ENCODE data around the gene DOCK2. TPM values are rescaled to one million over a fixed set of nuclear protein-coding genes. Genes with fewer than 3 reads are reported as not detected.

The DOCK2 gene
- total RNA-seq, 1 donor from 2014 or later, result 108 TPM

DNA sequence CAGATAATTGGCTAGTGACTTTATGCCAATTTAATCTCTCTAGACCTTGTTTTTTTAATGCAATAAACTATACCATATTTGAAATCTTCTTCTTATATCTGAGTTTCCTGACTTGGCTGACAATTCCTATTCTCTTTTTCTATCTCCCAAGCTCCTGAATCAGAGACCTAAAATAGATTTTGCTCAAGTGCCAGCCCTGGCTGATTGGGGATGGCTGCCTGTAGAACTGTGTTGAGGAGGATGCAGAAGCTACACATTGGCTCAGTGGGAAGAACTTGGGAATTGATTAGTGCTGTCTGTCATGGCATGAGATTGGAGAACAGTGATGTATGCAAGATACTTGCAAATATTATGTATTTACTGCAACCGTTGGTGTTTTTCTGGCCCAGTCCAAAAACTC is 210.4 kb downstream of the DOCK2 start:
- no peaks in the 10 kb centered on the region for H3K36me3 ChIP-seq
- H3K27me3 ChIP-seq (ENCODE audit: low read depth), result no peaks in the 10 kb centered on the region
- ATAC-seq, result no peak
- H3K4me1 ChIP-seq, result no peaks in the 10 kb centered on the region
- no peaks in the 10 kb centered on the region for H3K9me3 ChIP-seq
- no peak overlapping the region for H3K27ac ChIP-seq
- TF ChIP-seq, protein P1, sequence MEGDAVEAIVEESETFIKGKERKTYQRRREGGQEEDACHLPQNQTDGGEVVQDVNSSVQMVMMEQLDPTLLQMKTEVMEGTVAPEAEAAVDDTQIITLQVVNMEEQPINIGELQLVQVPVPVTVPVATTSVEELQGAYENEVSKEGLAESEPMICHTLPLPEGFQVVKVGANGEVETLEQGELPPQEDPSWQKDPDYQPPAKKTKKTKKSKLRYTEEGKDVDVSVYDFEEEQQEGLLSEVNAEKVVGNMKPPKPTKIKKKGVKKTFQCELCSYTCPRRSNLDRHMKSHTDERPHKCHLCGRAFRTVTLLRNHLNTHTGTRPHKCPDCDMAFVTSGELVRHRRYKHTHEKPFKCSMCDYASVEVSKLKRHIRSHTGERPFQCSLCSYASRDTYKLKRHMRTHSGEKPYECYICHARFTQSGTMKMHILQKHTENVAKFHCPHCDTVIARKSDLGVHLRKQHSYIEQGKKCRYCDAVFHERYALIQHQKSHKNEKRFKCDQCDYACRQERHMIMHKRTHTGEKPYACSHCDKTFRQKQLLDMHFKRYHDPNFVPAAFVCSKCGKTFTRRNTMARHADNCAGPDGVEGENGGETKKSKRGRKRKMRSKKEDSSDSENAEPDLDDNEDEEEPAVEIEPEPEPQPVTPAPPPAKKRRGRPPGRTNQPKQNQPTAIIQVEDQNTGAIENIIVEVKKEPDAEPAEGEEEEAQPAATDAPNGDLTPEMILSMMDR (IDR thresholded peaks at IDR 0.05), result no peak
- DNase-seq, result no peak
- no peak overlapping the region for H3K4me3 ChIP-seq
- intact Hi-C loops (cut with DNase I), result no loop called here

DNA sequence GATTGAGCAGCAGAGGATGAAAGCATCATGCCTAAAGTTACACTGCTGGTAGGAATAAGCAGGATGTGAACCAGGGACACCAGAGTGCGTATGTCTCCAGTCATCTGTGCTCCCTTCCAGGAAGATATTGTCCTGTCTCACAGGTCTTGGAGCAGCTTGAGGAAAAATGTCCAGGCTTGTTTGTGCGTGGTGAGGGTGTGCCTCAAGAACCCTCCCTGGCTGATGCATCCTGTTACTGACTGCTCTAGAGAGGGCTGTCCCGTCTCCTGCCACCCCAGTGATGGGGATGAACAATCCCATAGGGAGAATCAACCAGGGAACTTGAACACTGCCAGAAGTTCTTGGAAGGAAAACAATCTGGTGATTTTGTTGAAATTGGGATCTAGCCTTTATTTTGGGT is 211.2 kb downstream of the DOCK2 start:
- Histone ChIP-seq H3K36me3 (no peaks in the 10 kb centered on the region), H3K9me3 (no peaks in the 10 kb centered on the region), H3K4me1 (no peaks in the 10 kb centered on the region), H3K27ac (no peak overlapping the region), H3K27me3 (ENCODE audit: low read depth) (no peaks in the 10 kb centered on the region), H3K4me3 (no peak overlapping the region)
- DNase-seq (no peak), ATAC-seq (no peak)
- TF ChIP-seq, protein P1 (IDR thresholded peaks at IDR 0.05), result no peak
- intact Hi-C loops (cut with DNase I), result no loop called here

DNA sequence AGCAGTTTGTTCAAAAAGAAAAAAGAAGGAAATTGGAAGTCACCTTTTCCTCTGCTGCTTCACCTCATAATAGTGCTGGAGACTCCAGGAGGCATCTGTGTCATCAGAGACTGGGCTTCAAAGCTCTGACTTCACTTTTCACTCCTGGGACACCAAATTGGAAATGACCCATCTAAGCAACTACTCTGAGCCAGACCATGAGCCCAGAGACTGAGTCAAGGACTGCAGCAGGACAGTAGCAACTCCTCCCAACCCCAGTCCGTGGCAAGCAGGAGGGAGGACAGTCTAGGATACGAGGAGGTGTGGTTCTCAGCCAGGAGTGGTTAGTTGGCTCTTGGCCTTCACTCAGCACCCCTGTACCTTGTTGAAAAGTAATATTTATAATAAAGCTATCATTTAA is 211.7 kb downstream of the DOCK2 start:
- TF ChIP-seq, protein P1 (IDR thresholded peaks at IDR 0.05), result no peak
- H3K27me3 ChIP-seq (ENCODE audit: low read depth), result no peaks in the 10 kb centered on the region
- intact Hi-C loops (cut with DNase I), result no loop called here
- no peak overlapping the region for H3K4me3 ChIP-seq
- H3K4me1 ChIP-seq, result no peaks in the 10 kb centered on the region
- H3K27ac ChIP-seq, result no peak overlapping the region
- no peaks in the 10 kb centered on the region for H3K36me3 ChIP-seq
- DNase-seq, result no peak
- no peak for ATAC-seq
- H3K9me3 ChIP-seq, result no peaks in the 10 kb centered on the region

DNA sequence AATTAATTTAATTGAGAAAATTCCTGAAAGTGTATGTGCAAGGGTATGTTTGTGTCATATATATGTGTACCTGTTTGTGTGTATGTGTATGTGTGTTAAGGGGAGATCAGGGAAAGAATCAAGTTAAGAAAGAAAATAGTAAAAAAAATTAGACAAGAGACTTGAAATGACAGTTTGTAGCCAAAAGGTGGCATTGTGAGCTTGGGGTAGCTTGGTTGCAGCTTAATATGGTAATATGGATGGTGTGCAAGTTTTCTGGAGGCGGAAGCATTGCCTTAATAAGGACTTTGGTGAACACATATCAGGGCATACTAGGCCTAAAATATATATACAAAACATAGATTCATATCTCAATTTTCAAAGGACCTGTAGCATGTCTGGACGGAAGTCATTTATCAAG is 213.3 kb downstream of the DOCK2 start:
- ATAC-seq, result no peak
- no peak overlapping the region for H3K4me3 ChIP-seq
- intact Hi-C loops (cut with DNase I), result no loop called here

DNA sequence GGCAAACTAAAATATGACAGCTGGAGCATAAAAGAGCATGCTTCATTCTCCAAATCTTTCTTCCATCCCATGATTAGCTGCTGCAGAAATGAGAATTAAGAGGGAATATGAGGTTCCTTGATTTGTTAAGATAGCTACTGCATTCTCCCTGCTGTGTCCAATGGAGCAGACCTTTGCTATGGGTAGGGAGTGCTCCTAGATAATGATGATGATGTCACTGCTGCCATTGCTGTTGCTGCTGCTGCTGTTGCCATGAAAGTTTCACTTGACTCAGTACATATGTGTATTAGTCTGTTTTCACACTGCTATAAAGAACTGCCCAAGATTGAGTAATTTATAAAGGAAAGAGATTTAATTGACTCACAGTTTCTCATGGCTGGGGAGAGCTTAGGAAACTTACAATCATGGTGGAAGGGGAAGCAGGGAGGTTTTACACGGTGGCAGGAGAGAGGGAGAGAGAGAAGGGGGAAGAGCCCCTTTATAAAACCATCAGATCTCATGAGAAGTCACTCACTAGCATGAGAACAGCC is 214.3 kb downstream of the DOCK2 start:
- TF ChIP-seq, protein P1 (IDR thresholded peaks at IDR 0.05), result no peak
- H3K27me3 ChIP-seq (ENCODE audit: low read depth), result no peaks in the 10 kb centered on the region
- H3K27ac ChIP-seq, result no peak overlapping the region
- no peak for ATAC-seq
- no peaks in the 10 kb centered on the region for H3K9me3 ChIP-seq
- no peak for DNase-seq
- no peaks in the 10 kb centered on the region for H3K36me3 ChIP-seq
- H3K4me3 ChIP-seq, result no peak overlapping the region
- intact Hi-C loops (cut with DNase I), result no loop called here
- no peaks in the 10 kb centered on the region for H3K4me1 ChIP-seq

More for the DNA sequence above, 213.3 kb downstream of the DOCK2 start:
- Histone ChIP-seq H3K27ac (no peak overlapping the region), H3K36me3 (no peaks in the 10 kb centered on the region), H3K27me3 (ENCODE audit: low read depth) (no peaks in the 10 kb centered on the region), H3K4me1 (no peaks in the 10 kb centered on the region), H3K9me3 (no peaks in the 10 kb centered on the region)
- DNase-seq, result no peak
- TF ChIP-seq, protein P1 (IDR thresholded peaks at IDR 0.05), result no peak

DNA sequence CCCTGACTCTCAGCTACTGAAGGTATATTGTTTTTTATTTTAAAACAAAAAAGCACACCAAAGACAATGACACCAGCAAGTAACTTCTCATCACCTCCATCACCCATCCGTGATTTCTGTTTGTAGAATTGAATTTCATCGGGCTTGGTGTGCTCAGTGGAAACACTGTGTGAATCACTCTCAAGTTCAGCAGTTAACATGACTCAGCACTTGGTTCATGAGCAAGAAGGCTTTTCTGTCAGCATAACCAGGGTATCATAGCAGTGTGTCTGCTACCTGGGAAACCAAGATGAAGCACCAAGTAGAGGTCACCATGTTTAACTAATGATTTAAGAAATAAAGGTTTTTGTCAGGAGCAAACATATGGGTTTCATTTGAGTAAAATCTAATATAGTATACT is 219.5 kb downstream of the DOCK2 start:
- TF ChIP-seq, protein P1 (IDR thresholded peaks at IDR 0.05), result no peak
- Histone ChIP-seq H3K4me3 (no peak overlapping the region), H3K27ac (no peak overlapping the region), H3K4me1 (no peaks in the 10 kb centered on the region), H3K36me3 (no peaks in the 10 kb centered on the region), H3K9me3 (no peaks in the 10 kb centered on the region), H3K27me3 (ENCODE audit: low read depth) (no peaks in the 10 kb centered on the region)
- no peak for ATAC-seq
- no peak for DNase-seq
- intact Hi-C loops (cut with DNase I), result no loop called here
